HG03521 (cell line): ENCODE data around the gene PNLIPRP2.

ENCODE experiments used
- ATAC-seq: cut with Tn5 transposase; IDR thresholded peaks from one replicate; pipeline ENCODE4 v1.9.1; 2021; ENCODE audit warnings: mild to moderate bottlenecking, moderate library complexity; ENCODE audit not compliant: unreplicated experiment

The PNLIPRP2 gene

GRCh38 chr10:116676633-116677032 lies 55.9 kb downstream of the PNLIPRP2 start:
- ATAC-seq: no peak

- ATAC-seq: no peak
Observed at GRCh38 chr10:116679351-116679750, 58.6 kb downstream of the PNLIPRP2 start.

- ATAC-seq: no peak
Observed at GRCh38 chr10:116683166-116683565, 62.4 kb downstream of the PNLIPRP2 start.

- ATAC-seq: no peak
Observed at GRCh38 chr10:116683821-116684220, 63.1 kb downstream of the PNLIPRP2 start.

- no peak for ATAC-seq
Observed at GRCh38 chr10:116684781-116685180, 64.0 kb downstream of the PNLIPRP2 start.

GRCh38 chr10:116685807-116686206 lies 65.1 kb downstream of the PNLIPRP2 start:
- no peak for ATAC-seq

- ATAC-seq: no peak
Observed at GRCh38 chr10:116686632-116687031, 65.9 kb downstream of the PNLIPRP2 start.

- no peak for ATAC-seq
Observed at GRCh38 chr10:116687633-116688032, 66.9 kb downstream of the PNLIPRP2 start.

- no peak for ATAC-seq
Observed at GRCh38 chr10:116688241-116688711, 67.5 kb downstream of the PNLIPRP2 start.

- no peak for ATAC-seq
Observed at GRCh38 chr10:116688741-116689495, 68.2 kb downstream of the PNLIPRP2 start.

GRCh38 chr10:116689744-116690143 lies 69.0 kb downstream of the PNLIPRP2 start:
- ATAC-seq: no peak

- no peak for ATAC-seq
Observed at GRCh38 chr10:116690356-116691322, 69.9 kb downstream of the PNLIPRP2 start.

- no peak for ATAC-seq
Observed at GRCh38 chr10:116691635-116692034, 70.9 kb downstream of the PNLIPRP2 start.

GRCh38 chr10:116692225-116692624 lies 71.5 kb downstream of the PNLIPRP2 start:
- no peak for ATAC-seq

GRCh38 chr10:116694243-116694926 lies 73.6 kb downstream of the PNLIPRP2 start:
- ATAC-seq: no peak
